Keratinocyte (primary cell): ENCODE results near the gene ENG. TPM values are rescaled to one million over a fixed set of nuclear protein-coding genes. Genes with fewer than 3 reads are reported as not detected.

Source experiments
- DNase-seq: peaks from one replicate; pipeline ENCODE4 v3.0.0-alpha.2; 2011; ENCODE audit warnings: low read depth, missing footprints, low spot score
- FAIRE-seq: peaks from 2 replicates; lab custom pipeline; 2011; peaks lifted over from hg19 to GRCh38; lab: Jason Lieb, UNC
- H2AFZ ChIP-seq: 2 replicates; pipeline ENCODE4 v1.6.0; 2012; ENCODE audit warnings: low read length, control low read depth, inconsistent platforms; ENCODE audit not compliant: control insufficient read depth
- H3K27ac ChIP-seq: 2 replicates; pipeline ENCODE4 v1.5.1; 2011; ENCODE audit warnings: low read length; ENCODE audit not compliant: control insufficient read depth, insufficient read depth
- H3K27me3 ChIP-seq: 3 replicates; pipeline ENCODE4 v1.6.0; 2011; ENCODE audit warnings: low read length; ENCODE audit not compliant: control insufficient read depth, insufficient read depth; ENCODE audit errors: extremely low read depth
- H3K36me3 ChIP-seq, 2 experiments: 2 replicates in 1 of 2; 3 replicates in 1 of 2; pipeline ENCODE4 v1.5.1; 2011; ENCODE audit warnings: low read length in 2 of 2, mild to moderate bottlenecking in 1 of 2; ENCODE audit not compliant: control insufficient read depth in 2 of 2, insufficient read depth in 2 of 2; ENCODE audit errors: extremely low read depth in 1 of 2
- H3K4me1 ChIP-seq: 3 replicates; pipeline ENCODE4 v1.5.1; 2011; ENCODE audit warnings: low read length; ENCODE audit not compliant: control insufficient read depth, insufficient read depth; ENCODE audit errors: extremely low read depth
- H3K4me2 ChIP-seq: 3 replicates; pipeline ENCODE4 v1.6.0; 2011; ENCODE audit warnings: low read depth, low read length; ENCODE audit not compliant: control insufficient read depth, insufficient read depth; ENCODE audit errors: extremely low read depth
- H3K4me3 ChIP-seq, 3 experiments: fragments of 200-600 bp in 1 of 3; sonication (generic) in 1 of 3; 2 replicates in 2 of 3; 3 replicates in 1 of 3; pipeline ENCODE4 v1.5.1; 2011 to 2016; ENCODE audit warnings: low read length in 3 of 3, mild to moderate bottlenecking in 3 of 3, control low read depth in 2 of 3, inconsistent platforms in 1 of 3, low read depth in 1 of 3, mixed read lengths in 1 of 3, mixed run types in 1 of 3, moderate library complexity in 1 of 3; ENCODE audit not compliant: control insufficient read depth in 2 of 3, insufficient read depth in 2 of 3; ENCODE audit errors: extremely low read depth in 1 of 3
- H3K79me2 ChIP-seq: 2 replicates; pipeline ENCODE4 v1.6.0; 2012; ENCODE audit warnings: low read length; ENCODE audit not compliant: control insufficient read depth, insufficient read depth
- H3K9ac ChIP-seq: 3 replicates; pipeline ENCODE4 v1.6.0; 2011; ENCODE audit warnings: low read length; ENCODE audit not compliant: control insufficient read depth, insufficient read depth; ENCODE audit errors: extremely low read depth
- H3K9me1 ChIP-seq: 3 replicates; pipeline ENCODE4 v1.6.0; 2011; ENCODE audit warnings: low read length; ENCODE audit not compliant: control insufficient read depth, insufficient read depth; ENCODE audit errors: extremely low read depth
- H3K9me3 ChIP-seq: 2 replicates; pipeline ENCODE4 v1.5.1; 2012; ENCODE audit warnings: low read depth, low read length; ENCODE audit not compliant: control insufficient read depth
- H4K20me1 ChIP-seq: 3 replicates; pipeline ENCODE4 v1.6.0; 2011; ENCODE audit warnings: low read length; ENCODE audit not compliant: control insufficient read depth, insufficient read depth; ENCODE audit errors: extremely low read depth
- EZH2 ChIP-seq: IDR thresholded peaks from one replicate; pipeline ENCODE4 v1.6.1; 2012; ENCODE audit warnings: inconsistent platforms, mild to moderate bottlenecking, low read length, moderate library complexity
- dilution Hi-C: fragments of 300-500 bp; cut with MboI; formaldehyde crosslinking; loops from one replicate; pipeline ENCODE4 v1.7.0; 2020; ENCODE audit warnings: low sequenced_read_pairs; ENCODE audit not compliant: extremely low pct_ligation_motif_present
- polyA plus RNA-seq, 5 experiments: library from polyadenylated mRNA; depleted of rRNA in 3 of 5; stranded (reverse) in 3 of 5; stranded (forward) in 1 of 5; unstranded in 1 of 5; fragments of >200 nt; gene quantifications; 1 replicate in 1 of 5; 2 replicates in 3 of 5; 3 replicates in 1 of 5; pipeline versions ENCODE4 v1.2.1 to v1.2.3, GENCODE V29; 2011 to 2012; ENCODE audit warnings: missing spikeins in 2 of 5, low read depth in 1 of 5, low replicate concordance in 1 of 5
- TF ChIP-seq, protein P1 (sequence below), 3 experiments: IDR thresholded peaks in 1 of 3; conservative IDR thresholded peaks in 1 of 3; optimal IDR thresholded peaks in 1 of 3; 2 replicates in 2 of 3; 3 replicates in 1 of 3; pipeline versions ENCODE3 to v1.5.1; 2011; ENCODE audit warnings: low read length in 3 of 3, mild to moderate bottlenecking in 3 of 3, moderate library complexity in 2 of 3, control low read depth in 1 of 3, inconsistent platforms in 1 of 3; ENCODE audit not compliant: insufficient read depth in 2 of 3; ENCODE audit errors: extremely low read depth in 1 of 3

The ENG gene
- polyA plus RNA-seq, 1 donor (not counting 4 experiments of a cell fraction or from before 2014, with no cell fraction given), result 0.22 TPM

DNA sequence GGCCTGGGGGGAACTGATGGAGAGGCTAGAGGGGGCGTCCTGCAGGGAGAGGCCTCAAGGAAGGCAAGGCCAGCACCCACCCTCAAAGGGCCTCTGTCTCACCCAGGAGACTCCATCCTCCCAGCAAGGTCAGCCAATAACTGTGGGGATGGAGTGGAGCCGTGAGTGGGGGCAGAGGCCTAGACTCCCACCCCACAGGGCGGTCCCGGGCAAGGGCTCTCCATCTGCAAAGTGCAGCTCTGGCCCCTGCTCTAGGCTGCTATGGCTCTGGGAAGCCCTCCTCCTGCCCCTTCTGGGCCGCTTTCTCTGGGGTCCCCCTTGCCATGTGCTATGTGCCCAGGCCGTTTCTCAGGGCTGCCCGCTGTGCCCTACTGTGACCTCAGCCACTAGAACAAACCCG is 37.7 kb downstream of the ENG start:
- DNase-seq, result no peak
- H4K20me1 ChIP-seq, result no peaks in the 10 kb centered on the region
- H3K36me3 ChIP-seq, result peaks cover 19 to 25% of the 10 kb centered on the region in 2 experiments
- no peak overlapping the region for H3K27ac ChIP-seq
- no peak overlapping the region for H2AFZ ChIP-seq
- H3K9ac ChIP-seq, result no peak overlapping the region
- H3K9me1 ChIP-seq, result no peaks in the 10 kb centered on the region
- H3K4me2 ChIP-seq, result no peak overlapping the region
- no peaks in the 10 kb centered on the region for H3K9me3 ChIP-seq
- TF ChIP-seq, protein P1, sequence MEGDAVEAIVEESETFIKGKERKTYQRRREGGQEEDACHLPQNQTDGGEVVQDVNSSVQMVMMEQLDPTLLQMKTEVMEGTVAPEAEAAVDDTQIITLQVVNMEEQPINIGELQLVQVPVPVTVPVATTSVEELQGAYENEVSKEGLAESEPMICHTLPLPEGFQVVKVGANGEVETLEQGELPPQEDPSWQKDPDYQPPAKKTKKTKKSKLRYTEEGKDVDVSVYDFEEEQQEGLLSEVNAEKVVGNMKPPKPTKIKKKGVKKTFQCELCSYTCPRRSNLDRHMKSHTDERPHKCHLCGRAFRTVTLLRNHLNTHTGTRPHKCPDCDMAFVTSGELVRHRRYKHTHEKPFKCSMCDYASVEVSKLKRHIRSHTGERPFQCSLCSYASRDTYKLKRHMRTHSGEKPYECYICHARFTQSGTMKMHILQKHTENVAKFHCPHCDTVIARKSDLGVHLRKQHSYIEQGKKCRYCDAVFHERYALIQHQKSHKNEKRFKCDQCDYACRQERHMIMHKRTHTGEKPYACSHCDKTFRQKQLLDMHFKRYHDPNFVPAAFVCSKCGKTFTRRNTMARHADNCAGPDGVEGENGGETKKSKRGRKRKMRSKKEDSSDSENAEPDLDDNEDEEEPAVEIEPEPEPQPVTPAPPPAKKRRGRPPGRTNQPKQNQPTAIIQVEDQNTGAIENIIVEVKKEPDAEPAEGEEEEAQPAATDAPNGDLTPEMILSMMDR (optimal IDR thresholded peaks at IDR 0.05 in 1 of 3, IDR thresholded peaks at IDR 0.05 in 1 of 3, conservative IDR thresholded peaks at IDR 0.05 in 1 of 3; ENCODE audit: extremely low read depth in 1 of 3, insufficient read depth in 2 of 3, low read length in 3 of 3), result no peak
- TF ChIP-seq EZH2, result no peak
- FAIRE-seq, result no peak
- no peak overlapping the region for H3K4me3 ChIP-seq
- dilution Hi-C loops, result no loop called here
- no peaks in the 10 kb centered on the region for H3K27me3 ChIP-seq
- H3K79me2 ChIP-seq, result no peaks in the 10 kb centered on the region
- no peaks in the 10 kb centered on the region for H3K4me1 ChIP-seq

DNA sequence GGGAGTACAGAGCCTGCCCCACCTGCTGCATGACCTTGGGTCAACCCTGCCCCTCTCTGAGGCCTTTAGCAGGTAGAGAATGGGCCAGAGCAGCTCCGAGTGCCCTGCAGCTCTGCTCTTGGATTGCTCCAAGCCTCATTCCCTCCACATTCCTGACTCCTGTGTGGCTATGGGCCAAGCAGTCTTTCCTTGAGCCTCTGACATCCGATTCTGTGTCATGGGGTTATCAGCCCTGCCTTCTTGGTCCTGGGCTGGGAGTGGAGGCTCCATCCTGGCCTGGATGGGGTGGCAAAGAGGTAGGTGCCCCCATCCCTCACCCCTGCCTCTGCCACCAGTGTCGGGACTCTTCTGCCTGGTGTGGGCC is 38.1 kb downstream of the ENG start:
- H3K27me3 ChIP-seq, result no peaks in the 10 kb centered on the region
- no peaks in the 10 kb centered on the region for H3K4me1 ChIP-seq
- H3K9me3 ChIP-seq, result no peaks in the 10 kb centered on the region
- no peak overlapping the region for H2AFZ ChIP-seq
- H3K4me2 ChIP-seq, result no peak overlapping the region
- no peak overlapping the region for H3K4me3 ChIP-seq
- H3K9me1 ChIP-seq, result no peaks in the 10 kb centered on the region
- no peak overlapping the region for H3K27ac ChIP-seq
- no peaks in the 10 kb centered on the region for H4K20me1 ChIP-seq
- dilution Hi-C loops, result no loop called here
- H3K9ac ChIP-seq, result no peak overlapping the region
- TF ChIP-seq, protein P1 (optimal IDR thresholded peaks at IDR 0.05 in 1 of 3, IDR thresholded peaks at IDR 0.05 in 1 of 3, conservative IDR thresholded peaks at IDR 0.05 in 1 of 3; ENCODE audit: extremely low read depth in 1 of 3, insufficient read depth in 2 of 3, low read length in 3 of 3), result no peak
- TF ChIP-seq EZH2, result no peak
- FAIRE-seq (no peak), DNase-seq (no peak)
- H3K79me2 ChIP-seq, result no peaks in the 10 kb centered on the region
- peaks cover 19 to 26% of the 10 kb centered on the region in 2 experiments for H3K36me3 ChIP-seq
